Vagina (tissue), 2 donors: ENCODE data around the gene NKAIN2. TPM values are rescaled to one million over a fixed set of nuclear protein-coding genes. Genes with fewer than 3 reads are reported as not detected.

ENCODE experiments used
- DNase-seq, 2 donors: peaks; one replicate each; pipeline ENCODE4 v3.0.0-alpha.2; 2017; ENCODE audit errors: extremely low spot score in 2 of 2
- H3K27ac ChIP-seq: fragments of 200-600 bp; sonication (generic); one replicate; pipeline ENCODE4 v1.5.1; 2019
- H3K27me3 ChIP-seq: fragments of 200-600 bp; sonication (generic); one replicate; pipeline ENCODE4 v1.5.1; 2019
- H3K36me3 ChIP-seq, 2 donors: fragments of 200-600 bp; sonication (generic); one replicate each; pipeline ENCODE4 v1.5.1; 2017 to 2019
- H3K4me1 ChIP-seq: fragments of 200-600 bp; sonication (generic); one replicate; pipeline ENCODE4 v1.5.1; 2019
- H3K4me3 ChIP-seq, 2 donors: fragments of 200-600 bp; sonication (generic); 1 replicate in 1 of 2; 2 replicates in 1 of 2; pipeline ENCODE4 v1.5.1; 2016 to 2019
- H3K9me3 ChIP-seq: fragments of 200-600 bp; sonication (generic); one replicate; pipeline ENCODE4 v1.5.1; 2019
- POLR2A ChIP-seq, 2 donors: fragments of 450-650 bp; IDR thresholded peaks; one replicate each; pipeline ENCODE4 v1.6.1; 2017; ENCODE audit warnings: antibody characterized with exemption in 2 of 2, mild to moderate bottlenecking in 2 of 2, moderate library complexity in 2 of 2
- POLR2AphosphoS5 ChIP-seq, 2 donors: sonication (generic); formaldehyde crosslinking; IDR thresholded peaks; one replicate each; pipeline ENCODE4 v1.9.0; 2017; ENCODE audit warnings: antibody characterized with exemption in 2 of 2, mild to moderate bottlenecking in 2 of 2, low read depth in 1 of 2; ENCODE audit not compliant: insufficient read depth in 1 of 2
- intact Hi-C: fragments of 100-400 bp; cut with DNase I; formaldehyde crosslinking; loops from one replicate; pipeline ENCODE4 v1.15.1; 2023
- total RNA-seq: library from RNA; depleted of rRNA; stranded (reverse); fragments of >200 nt; gene quantifications from one replicate; pipeline ENCODE4 v1.2.3, GENCODE V29; 2016
- TF ChIP-seq, protein P1 (sequence below), 3 experiments: fragments of 450-650 bp in 2 of 3; fragments of 200-600 bp in 1 of 3; sonication (generic) in 1 of 3; IDR thresholded peaks; one replicate each; pipeline ENCODE4 v1.5.1; 2017 to 2019; ENCODE audit warnings: antibody characterized with exemption in 3 of 3, mild to moderate bottlenecking in 2 of 3, moderate library complexity in 2 of 3

The NKAIN2 gene
- total RNA-seq, 1 donor from 2014 or later = not detected

DNA sequence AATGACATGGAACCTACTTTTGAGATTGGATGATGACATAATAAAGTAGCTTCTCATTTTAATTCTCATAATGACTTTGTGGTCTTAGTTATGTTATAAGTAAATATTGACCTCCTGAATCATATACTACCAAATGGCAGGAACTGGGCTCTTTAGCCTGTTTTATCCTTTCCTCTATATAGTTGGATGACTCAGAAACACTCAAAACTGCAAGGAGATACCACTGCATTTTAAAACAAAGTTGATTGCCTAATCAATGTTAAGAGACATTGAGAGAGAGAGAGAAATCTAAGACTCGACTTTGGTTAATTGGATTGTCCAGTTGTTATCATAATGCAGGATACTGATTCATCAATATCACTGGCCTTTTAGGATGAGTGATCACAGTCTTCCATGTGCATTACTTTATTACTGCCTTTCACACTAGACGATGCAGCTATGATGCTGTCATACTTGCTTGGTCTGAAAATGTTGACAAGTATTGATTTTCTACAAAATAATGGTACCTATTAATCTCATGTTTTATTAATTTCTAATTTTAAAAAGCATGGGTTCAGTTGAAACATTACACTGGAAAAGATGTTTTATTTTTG lies 320.0 kb downstream of the NKAIN2 start:
- H3K9me3 ChIP-seq = no peaks in the 10 kb centered on the region
- no peak for TF ChIP-seq POLR2A (IDR thresholded peaks at IDR 0.05)
- TF ChIP-seq, protein P1, sequence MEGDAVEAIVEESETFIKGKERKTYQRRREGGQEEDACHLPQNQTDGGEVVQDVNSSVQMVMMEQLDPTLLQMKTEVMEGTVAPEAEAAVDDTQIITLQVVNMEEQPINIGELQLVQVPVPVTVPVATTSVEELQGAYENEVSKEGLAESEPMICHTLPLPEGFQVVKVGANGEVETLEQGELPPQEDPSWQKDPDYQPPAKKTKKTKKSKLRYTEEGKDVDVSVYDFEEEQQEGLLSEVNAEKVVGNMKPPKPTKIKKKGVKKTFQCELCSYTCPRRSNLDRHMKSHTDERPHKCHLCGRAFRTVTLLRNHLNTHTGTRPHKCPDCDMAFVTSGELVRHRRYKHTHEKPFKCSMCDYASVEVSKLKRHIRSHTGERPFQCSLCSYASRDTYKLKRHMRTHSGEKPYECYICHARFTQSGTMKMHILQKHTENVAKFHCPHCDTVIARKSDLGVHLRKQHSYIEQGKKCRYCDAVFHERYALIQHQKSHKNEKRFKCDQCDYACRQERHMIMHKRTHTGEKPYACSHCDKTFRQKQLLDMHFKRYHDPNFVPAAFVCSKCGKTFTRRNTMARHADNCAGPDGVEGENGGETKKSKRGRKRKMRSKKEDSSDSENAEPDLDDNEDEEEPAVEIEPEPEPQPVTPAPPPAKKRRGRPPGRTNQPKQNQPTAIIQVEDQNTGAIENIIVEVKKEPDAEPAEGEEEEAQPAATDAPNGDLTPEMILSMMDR (IDR thresholded peaks at IDR 0.05) = no peak
- no peak for TF ChIP-seq POLR2AphosphoS5 (IDR thresholded peaks at IDR 0.05; ENCODE audit: insufficient read depth in 1 of 2, low read depth in 1 of 2)
- no peaks in the 10 kb centered on the region for H3K27me3 ChIP-seq
- no peak for DNase-seq
- intact Hi-C loops = no loop called here
- H3K4me3 ChIP-seq = no peak overlapping the region
- no peaks in the 10 kb centered on the region for H3K4me1 ChIP-seq
- no peaks in the 10 kb centered on the region for H3K36me3 ChIP-seq
- H3K27ac ChIP-seq = no peak overlapping the region

DNA sequence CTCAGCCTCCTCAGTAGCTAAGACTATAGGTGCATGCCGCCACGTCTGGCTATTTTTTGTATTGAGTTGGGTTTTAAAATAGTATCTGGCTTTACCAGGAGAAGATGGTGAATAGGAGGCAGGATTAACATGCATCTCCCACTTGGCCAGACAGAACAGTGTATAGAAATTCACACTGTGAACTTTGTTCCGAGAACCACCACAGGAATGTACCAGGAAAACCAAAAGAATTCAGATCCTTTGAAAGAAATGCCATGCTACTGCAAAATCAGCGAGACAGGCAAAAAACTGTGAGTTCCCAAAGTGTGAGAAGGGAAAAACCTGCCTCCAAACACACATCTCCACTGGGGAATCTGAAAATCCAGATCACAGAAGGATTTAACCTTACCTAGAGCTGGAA lies 327.6 kb downstream of the NKAIN2 start:
- H3K27ac ChIP-seq = no peak overlapping the region
- TF ChIP-seq POLR2A (IDR thresholded peaks at IDR 0.05) (no peak), POLR2AphosphoS5 (IDR thresholded peaks at IDR 0.05; ENCODE audit: insufficient read depth in 1 of 2, low read depth in 1 of 2) (no peak)
- TF ChIP-seq, protein P1 (IDR thresholded peaks at IDR 0.05) = no peak
- H3K4me1 ChIP-seq = no peaks in the 10 kb centered on the region
- no peaks in the 10 kb centered on the region for H3K27me3 ChIP-seq
- no peaks in the 10 kb centered on the region for H3K9me3 ChIP-seq
- DNase-seq = no peak
- intact Hi-C loops = no loop called here
- H3K36me3 ChIP-seq = no peaks in the 10 kb centered on the region
- no peak overlapping the region for H3K4me3 ChIP-seq

DNA sequence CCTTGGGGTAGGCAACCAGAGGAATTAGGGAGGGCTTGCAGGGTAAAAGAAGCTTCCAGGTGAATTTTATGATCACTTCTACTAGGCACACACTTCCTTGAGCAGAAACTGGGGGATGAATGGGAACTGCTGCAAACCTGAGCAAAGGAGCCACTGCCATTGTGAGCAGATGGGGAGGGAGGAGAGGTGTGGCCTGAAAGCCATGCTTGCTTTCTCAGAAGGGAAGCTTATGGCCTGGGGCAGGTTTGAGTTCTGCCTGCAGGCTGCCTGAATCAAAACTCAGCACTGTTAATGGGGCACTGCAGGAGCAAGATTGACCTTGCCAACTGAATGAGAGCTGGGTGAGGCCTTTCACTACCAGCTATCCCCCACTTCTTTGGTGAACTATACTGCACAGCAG lies 328.1 kb downstream of the NKAIN2 start:
- intact Hi-C loops = no loop called here
- Histone ChIP-seq H3K4me1 (no peaks in the 10 kb centered on the region), H3K27me3 (no peaks in the 10 kb centered on the region), H3K4me3 (no peak overlapping the region), H3K27ac (no peak overlapping the region), H3K36me3 (no peaks in the 10 kb centered on the region), H3K9me3 (no peaks in the 10 kb centered on the region)
- TF ChIP-seq, protein P1 (IDR thresholded peaks at IDR 0.05) = no peak
- TF ChIP-seq POLR2AphosphoS5 (IDR thresholded peaks at IDR 0.05; ENCODE audit: insufficient read depth in 1 of 2, low read depth in 1 of 2) = no peak
- no peak for TF ChIP-seq POLR2A (IDR thresholded peaks at IDR 0.05)
- no peak for DNase-seq

DNA sequence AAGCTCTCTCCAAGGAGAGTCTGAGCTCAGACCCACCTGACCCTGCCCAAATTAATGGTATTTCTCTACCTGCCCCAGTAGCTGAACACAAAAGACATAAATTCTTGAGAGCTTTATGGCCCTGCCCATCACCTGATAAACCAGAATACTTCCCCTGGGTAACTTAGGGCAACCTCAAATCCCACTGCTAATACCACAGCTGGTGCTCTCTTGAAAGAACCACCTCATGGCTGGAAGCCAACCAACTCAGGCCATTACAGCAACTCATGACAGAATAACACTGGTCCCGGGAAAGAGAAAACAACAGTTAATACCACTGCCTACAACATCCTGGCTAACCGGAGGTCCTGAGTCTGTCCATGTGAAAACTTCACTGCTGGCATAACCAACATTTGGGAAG lies 328.6 kb downstream of the NKAIN2 start:
- H3K4me3 ChIP-seq = no peak overlapping the region
- H3K36me3 ChIP-seq = no peaks in the 10 kb centered on the region
- H3K9me3 ChIP-seq = no peaks in the 10 kb centered on the region
- H3K4me1 ChIP-seq = no peaks in the 10 kb centered on the region
- no peak for TF ChIP-seq POLR2AphosphoS5 (IDR thresholded peaks at IDR 0.05; ENCODE audit: insufficient read depth in 1 of 2, low read depth in 1 of 2)
- TF ChIP-seq, protein P1 (IDR thresholded peaks at IDR 0.05) = no peak
- TF ChIP-seq POLR2A (IDR thresholded peaks at IDR 0.05) = no peak
- intact Hi-C loops = no loop called here
- no peak overlapping the region for H3K27ac ChIP-seq
- DNase-seq = no peak
- H3K27me3 ChIP-seq = no peaks in the 10 kb centered on the region

DNA sequence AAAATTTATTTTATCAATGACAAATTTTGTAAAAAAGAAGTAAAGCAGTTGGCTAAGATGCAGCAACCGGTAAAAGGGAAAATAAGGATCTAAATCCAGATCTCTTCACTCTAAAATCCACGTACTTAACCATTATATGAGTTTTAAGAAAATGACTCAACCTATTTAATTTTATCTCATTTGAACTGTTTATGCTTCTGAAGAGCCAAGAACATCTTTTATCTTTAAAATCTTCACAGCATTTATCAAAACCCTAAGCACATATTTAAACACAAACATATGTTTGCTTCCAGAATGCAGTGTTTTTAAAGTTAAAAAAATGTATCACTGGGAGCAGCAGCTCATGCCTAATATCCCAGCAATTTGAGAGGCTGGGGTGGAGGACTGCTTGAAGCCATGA lies 339.2 kb downstream of the NKAIN2 start:
- no peak for DNase-seq
- no peak overlapping the region for H3K4me3 ChIP-seq

More for the DNA sequence above, 339.2 kb downstream of the NKAIN2 start:
- Histone ChIP-seq H3K27ac (no peak overlapping the region), H3K27me3 (no peaks in the 10 kb centered on the region), H3K4me1 (no peaks in the 10 kb centered on the region), H3K9me3 (no peaks in the 10 kb centered on the region), H3K36me3 (no peaks in the 10 kb centered on the region)
- intact Hi-C loops = no loop called here
- TF ChIP-seq POLR2AphosphoS5 (IDR thresholded peaks at IDR 0.05; ENCODE audit: insufficient read depth in 1 of 2, low read depth in 1 of 2) (no peak), POLR2A (IDR thresholded peaks at IDR 0.05) (no peak)
- TF ChIP-seq, protein P1 (IDR thresholded peaks at IDR 0.05) = no peak
